Osteocyte (in vitro differentiated cells): ENCODE results near the gene VGLL3. TPM values are rescaled to one million over a fixed set of nuclear protein-coding genes. Genes with fewer than 3 reads are reported as not detected.

Experiments used
- DNase-seq: peaks from one replicate; pipeline ENCODE4 v3.0.0; 2021; ENCODE audit warnings: mixed read lengths; ENCODE audit not compliant: unreplicated experiment; ENCODE audit errors: extremely low spot score
- H3K27ac Mint-ChIP-seq: one replicate; pipeline ENCODE4 v1.8.0; 2021; ENCODE audit warnings: mild to moderate bottlenecking, mixed read lengths; ENCODE audit not compliant: unreplicated experiment
- H3K27me3 Mint-ChIP-seq: one replicate; pipeline ENCODE4 v1.8.0; 2021; ENCODE audit warnings: mixed read lengths; ENCODE audit not compliant: unreplicated experiment
- H3K36me3 Mint-ChIP-seq: one replicate; pipeline ENCODE4 v1.8.0; 2021; ENCODE audit warnings: mixed read lengths; ENCODE audit not compliant: unreplicated experiment
- H3K4me1 Mint-ChIP-seq: one replicate; pipeline ENCODE4 v1.8.0; 2021; ENCODE audit warnings: mixed read lengths; ENCODE audit not compliant: unreplicated experiment
- H3K4me3 Mint-ChIP-seq: one replicate; pipeline ENCODE4 v1.8.0; 2021; ENCODE audit warnings: mild to moderate bottlenecking, moderate library complexity, mixed read lengths; ENCODE audit not compliant: unreplicated experiment
- H3K9me3 Mint-ChIP-seq: one replicate; pipeline ENCODE4 v1.8.0; 2021; ENCODE audit warnings: mixed read lengths; ENCODE audit not compliant: unreplicated experiment
- total RNA-seq: library from RNA; stranded (reverse); gene quantifications from 2 replicates; pipeline ENCODE4 v1.2.1, GENCODE V29; 2021
- TF ChIP-seq, protein P1 (sequence below): fragments of 200-600 bp; sonication (generic); IDR thresholded peaks from 2 replicates; pipeline ENCODE4 v1.5.0; 2021; ENCODE audit warnings: antibody characterized with exemption, mild to moderate bottlenecking, moderate library complexity

VGLL3 gene
- total RNA-seq, 1 donor from 2014 or later = 587 TPM

DNA sequence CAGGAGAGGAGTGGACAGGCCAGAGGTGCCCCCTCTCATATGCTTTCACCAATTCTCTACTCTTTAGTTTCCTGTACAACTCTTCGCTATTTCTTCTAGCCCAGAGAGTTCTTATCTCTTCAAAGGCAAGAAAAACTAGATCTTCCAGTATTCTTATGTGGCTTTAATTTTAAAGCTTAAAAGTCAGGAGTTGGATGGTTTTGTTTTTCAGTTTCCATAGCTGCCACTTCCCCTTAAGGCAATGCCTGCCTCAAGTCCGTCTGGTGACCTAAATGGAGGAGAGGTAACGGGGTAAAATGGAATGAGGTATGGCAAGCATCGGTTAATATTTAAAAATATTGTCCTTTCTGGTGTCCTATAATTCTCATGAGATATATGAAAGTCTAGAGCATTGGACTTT lies 11.4 kb upstream of the VGLL3 start:
- Mint-ChIP-seq H3K27ac (no peak overlapping the region), H3K4me3 (no peak overlapping the region), H3K36me3 (no peaks in the 10 kb centered on the region), H3K27me3 (no peaks in the 10 kb centered on the region), H3K4me1 (peaks cover 11% of the 10 kb centered on the region), H3K9me3 (no peaks in the 10 kb centered on the region)
- TF ChIP-seq, protein P1, sequence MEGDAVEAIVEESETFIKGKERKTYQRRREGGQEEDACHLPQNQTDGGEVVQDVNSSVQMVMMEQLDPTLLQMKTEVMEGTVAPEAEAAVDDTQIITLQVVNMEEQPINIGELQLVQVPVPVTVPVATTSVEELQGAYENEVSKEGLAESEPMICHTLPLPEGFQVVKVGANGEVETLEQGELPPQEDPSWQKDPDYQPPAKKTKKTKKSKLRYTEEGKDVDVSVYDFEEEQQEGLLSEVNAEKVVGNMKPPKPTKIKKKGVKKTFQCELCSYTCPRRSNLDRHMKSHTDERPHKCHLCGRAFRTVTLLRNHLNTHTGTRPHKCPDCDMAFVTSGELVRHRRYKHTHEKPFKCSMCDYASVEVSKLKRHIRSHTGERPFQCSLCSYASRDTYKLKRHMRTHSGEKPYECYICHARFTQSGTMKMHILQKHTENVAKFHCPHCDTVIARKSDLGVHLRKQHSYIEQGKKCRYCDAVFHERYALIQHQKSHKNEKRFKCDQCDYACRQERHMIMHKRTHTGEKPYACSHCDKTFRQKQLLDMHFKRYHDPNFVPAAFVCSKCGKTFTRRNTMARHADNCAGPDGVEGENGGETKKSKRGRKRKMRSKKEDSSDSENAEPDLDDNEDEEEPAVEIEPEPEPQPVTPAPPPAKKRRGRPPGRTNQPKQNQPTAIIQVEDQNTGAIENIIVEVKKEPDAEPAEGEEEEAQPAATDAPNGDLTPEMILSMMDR = no peak
- DNase-seq = no peak

DNA sequence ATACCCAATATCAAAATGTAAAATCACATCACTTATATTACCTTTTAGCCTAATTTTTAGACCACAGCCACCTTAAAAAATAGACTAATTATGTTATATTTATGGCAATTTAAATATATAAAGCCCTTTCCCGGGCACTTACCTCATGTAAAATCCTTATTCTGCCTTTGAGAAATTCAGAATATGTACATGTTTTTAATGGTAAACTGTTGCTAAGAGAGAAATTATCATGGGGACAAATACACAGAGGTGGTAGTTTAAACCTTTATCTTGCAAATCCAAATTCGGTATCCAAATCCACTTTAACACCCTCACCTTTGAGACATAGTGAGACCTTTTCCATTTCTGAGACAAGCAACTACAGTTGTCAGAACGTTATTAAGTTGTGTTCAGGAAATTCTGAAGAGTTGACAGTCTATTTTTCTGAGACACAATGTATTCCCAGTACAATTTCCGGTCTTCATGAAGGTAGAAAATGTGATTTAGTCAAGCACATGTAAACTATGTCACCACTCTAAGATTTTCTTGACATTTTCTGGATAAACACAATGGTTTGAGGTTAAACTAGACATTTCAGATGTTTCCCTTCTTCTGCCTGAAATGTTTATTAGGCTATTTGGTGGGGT lies 10.6 kb upstream of the VGLL3 start:
- TF ChIP-seq, protein P1 = no peak
- H3K27me3 Mint-ChIP-seq = no peaks in the 10 kb centered on the region
- H3K9me3 Mint-ChIP-seq = no peaks in the 10 kb centered on the region
- H3K4me1 Mint-ChIP-seq = peaks cover 19% of the 10 kb centered on the region
- DNase-seq = no peak
- no peak overlapping the region for H3K4me3 Mint-ChIP-seq
- no peaks in the 10 kb centered on the region for H3K36me3 Mint-ChIP-seq
- H3K27ac Mint-ChIP-seq = no peak overlapping the region

DNA sequence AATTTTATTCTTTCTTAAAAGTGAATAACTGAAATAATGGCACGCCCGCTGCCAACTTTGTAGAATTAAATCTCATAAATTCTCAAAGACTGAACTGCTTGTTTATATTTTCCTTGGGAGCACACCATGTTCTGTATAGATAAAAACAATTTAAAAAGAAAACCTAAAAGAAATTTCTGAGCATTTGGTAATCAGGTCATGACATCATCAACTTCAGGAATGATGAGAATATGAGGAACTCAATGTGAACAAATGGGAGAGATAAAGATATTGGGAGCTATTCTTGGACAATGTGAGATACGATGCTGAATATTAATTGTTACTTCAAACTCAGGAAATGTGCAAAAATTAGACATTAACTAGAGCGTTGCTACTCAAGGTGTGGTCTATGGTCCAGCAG lies 10.0 kb upstream of the VGLL3 start:
- Mint-ChIP-seq H3K4me1 (peaks cover 23% of the 10 kb centered on the region), H3K27ac (no peak overlapping the region), H3K27me3 (no peaks in the 10 kb centered on the region), H3K4me3 (no peak overlapping the region), H3K9me3 (no peaks in the 10 kb centered on the region), H3K36me3 (no peaks in the 10 kb centered on the region)
- DNase-seq = no peak
- TF ChIP-seq, protein P1 = no peak

DNA sequence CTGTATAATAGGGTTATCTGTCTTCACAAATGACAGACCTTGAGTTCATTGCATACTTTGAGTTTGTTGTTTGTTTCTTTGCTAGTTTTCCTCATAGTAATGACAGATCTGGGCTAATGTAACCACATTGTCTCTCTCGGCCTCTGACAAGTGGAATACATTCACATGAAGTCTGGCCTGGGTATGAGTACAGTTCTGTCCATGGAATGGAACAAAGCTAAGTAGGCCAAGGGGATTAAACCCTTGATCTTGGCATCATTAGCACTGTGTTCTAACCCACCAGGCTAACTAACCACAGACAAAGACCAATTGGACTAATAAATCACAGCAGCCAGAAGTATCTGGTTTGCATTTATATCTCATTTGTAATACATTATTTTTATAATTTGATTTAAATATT lies 7.6 kb upstream of the VGLL3 start:
- Mint-ChIP-seq H3K4me1 (peaks cover 35% of the 10 kb centered on the region), H3K27me3 (no peaks in the 10 kb centered on the region), H3K4me3 (no peak overlapping the region), H3K36me3 (no peaks in the 10 kb centered on the region), H3K9me3 (no peaks in the 10 kb centered on the region), H3K27ac (no peak overlapping the region)
- TF ChIP-seq, protein P1 = no peak
- DNase-seq = no peak

DNA sequence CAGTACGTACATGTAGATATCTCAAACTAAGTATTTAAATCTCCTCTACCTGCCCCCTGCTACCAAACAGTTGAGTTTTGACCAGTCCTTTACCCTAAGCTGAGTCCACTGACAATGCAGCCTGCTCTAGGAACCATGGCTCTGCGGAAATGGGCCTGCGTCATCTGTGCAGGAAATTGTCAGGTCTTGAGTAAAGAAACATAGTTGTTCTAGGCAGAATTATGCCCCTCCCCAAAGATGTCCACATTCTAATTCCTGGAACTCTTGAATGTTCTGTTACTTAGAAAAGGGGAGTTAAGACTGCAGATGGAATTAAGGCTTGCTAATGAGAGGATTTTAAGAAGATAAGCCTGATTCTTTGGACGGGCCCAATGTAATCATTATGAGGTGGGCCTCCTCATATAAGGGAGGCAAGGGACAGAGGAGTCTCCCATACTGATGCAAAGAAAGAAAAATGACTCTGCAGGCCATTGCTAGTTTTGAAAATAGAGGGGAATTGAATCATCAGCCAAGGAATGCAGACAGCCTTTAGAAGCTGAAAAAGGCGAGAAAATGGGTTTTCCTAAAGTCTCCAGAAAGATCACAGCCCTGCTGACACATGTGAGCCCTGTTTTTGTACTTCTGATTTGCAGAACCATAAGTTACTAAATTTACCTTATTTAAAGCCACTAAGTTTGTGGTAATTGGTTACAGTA lies 5.5 kb upstream of the VGLL3 start:
- H3K27me3 Mint-ChIP-seq = no peaks in the 10 kb centered on the region
- no peaks in the 10 kb centered on the region for H3K9me3 Mint-ChIP-seq
- DNase-seq = no peak
- TF ChIP-seq, protein P1 = no peak
- peaks cover 54% of the 10 kb centered on the region for H3K4me1 Mint-ChIP-seq
- H3K27ac Mint-ChIP-seq = peak overlapping the region; percentile 80
- no peak overlapping the region for H3K4me3 Mint-ChIP-seq
- no peaks in the 10 kb centered on the region for H3K36me3 Mint-ChIP-seq
